Breast epithelium (tissue), 4 donors: ENCODE results near the gene SHC3. TPM values are rescaled to one million over a fixed set of nuclear protein-coding genes. Genes with fewer than 3 reads are reported as not detected.

Experiments used
- DNase-seq, 2 donors: peaks; one replicate each; pipeline ENCODE4 v3.0.0-alpha.2; 2019; ENCODE audit warnings: low spot score in 2 of 2
- H3K27ac ChIP-seq, 2 donors: fragments of 200-600 bp; sonication (generic) in 1 of 2; one replicate each; pipeline ENCODE4 v1.5.1; 2016 to 2019; ENCODE audit warnings: mild to moderate bottlenecking in 1 of 2
- H3K27me3 ChIP-seq, 2 donors: fragments of 200-600 bp; sonication (generic) in 1 of 2; one replicate each; pipeline versions ENCODE4 v1.5.1 to v1.6.0; 2017 to 2019; ENCODE audit warnings: control low read depth in 1 of 2, mild to moderate bottlenecking in 1 of 2
- H3K36me3 ChIP-seq: fragments of 200-600 bp; one replicate; pipeline ENCODE4 v1.5.1; 2019
- H3K4me1 ChIP-seq, 2 donors: fragments of 200-600 bp; sonication (generic); one replicate each; pipeline ENCODE4 v1.5.1; 2016 to 2019; ENCODE audit warnings: control low read depth in 1 of 2
- H3K4me3 ChIP-seq, 3 donors: fragments of 200-600 bp; sonication (generic); 1 replicate in 2 of 3; 2 replicates in 1 of 3; pipeline ENCODE4 v1.5.1; 2016 to 2019; ENCODE audit warnings: mild to moderate bottlenecking in 3 of 3, moderate library complexity in 2 of 3
- H3K9me3 ChIP-seq, 2 donors: fragments of 200-600 bp; sonication (generic) in 1 of 2; one replicate each; pipeline ENCODE4 v1.5.1; 2016 to 2019; ENCODE audit warnings: control low read depth in 1 of 2
- POLR2A ChIP-seq: fragments of 450-650 bp; IDR thresholded peaks from one replicate; pipeline ENCODE4 v1.6.1; 2016; ENCODE audit warnings: antibody characterized with exemption, mild to moderate bottlenecking, moderate library complexity
- POLR2AphosphoS5 ChIP-seq, 3 donors: sonication (generic); formaldehyde crosslinking; IDR thresholded peaks; one replicate each; pipeline ENCODE4 v1.6.1; 2017; ENCODE audit warnings: antibody characterized with exemption in 3 of 3
- intact Hi-C: fragments of 100-400 bp; cut with DNase I; formaldehyde crosslinking; loops from one replicate; pipeline ENCODE4 v1.15.1; 2023; ENCODE audit warnings: low total_unique reads
- total RNA-seq, 3 donors: library from RNA; depleted of rRNA; stranded (reverse); fragments of >200 nt; gene quantifications; one replicate each; pipeline ENCODE4 v1.1.0, GENCODE V29; 2016
- TF ChIP-seq, protein P1 (sequence below), 3 donors: fragments of 450-650 bp; IDR thresholded peaks; one replicate each; pipeline ENCODE4 v1.5.1; 2016 to 2017; ENCODE audit warnings: antibody characterized with exemption in 3 of 3, mild to moderate bottlenecking in 3 of 3, moderate library complexity in 3 of 3

Gene SHC3
- total RNA-seq, 3 donors from 2014 or later, result 1.0 to 6.7 (median 2.3) TPM

DNA sequence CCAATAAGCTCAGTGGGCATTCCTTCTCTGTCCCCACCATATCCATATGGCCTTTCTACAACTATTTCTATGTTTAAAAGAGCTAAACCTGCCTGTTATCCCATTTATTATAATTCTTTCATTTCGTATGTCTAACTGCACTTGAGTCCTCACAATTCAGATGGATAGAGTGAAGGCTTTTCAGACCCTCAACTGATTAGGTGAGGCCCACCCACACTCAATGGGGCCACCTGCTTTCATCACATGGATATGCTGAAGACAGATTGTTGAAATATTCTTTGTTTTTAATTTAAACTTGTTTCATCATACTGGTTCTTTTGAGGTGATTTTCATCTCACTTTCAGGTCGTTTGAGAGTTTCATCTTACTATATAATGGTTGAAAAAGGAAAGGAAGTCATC is 193.0 kb downstream of the SHC3 start:
- no peaks in the 10 kb centered on the region for H3K4me1 ChIP-seq
- no peaks in the 10 kb centered on the region for H3K9me3 ChIP-seq
- intact Hi-C loops, result no loop called here
- no peak overlapping the region for H3K4me3 ChIP-seq
- no peaks in the 10 kb centered on the region for H3K36me3 ChIP-seq
- H3K27ac ChIP-seq, result no peak overlapping the region
- no peaks in the 10 kb centered on the region for H3K27me3 ChIP-seq
- DNase-seq, result no peak
- TF ChIP-seq POLR2A, result no peak
- TF ChIP-seq, protein P1, sequence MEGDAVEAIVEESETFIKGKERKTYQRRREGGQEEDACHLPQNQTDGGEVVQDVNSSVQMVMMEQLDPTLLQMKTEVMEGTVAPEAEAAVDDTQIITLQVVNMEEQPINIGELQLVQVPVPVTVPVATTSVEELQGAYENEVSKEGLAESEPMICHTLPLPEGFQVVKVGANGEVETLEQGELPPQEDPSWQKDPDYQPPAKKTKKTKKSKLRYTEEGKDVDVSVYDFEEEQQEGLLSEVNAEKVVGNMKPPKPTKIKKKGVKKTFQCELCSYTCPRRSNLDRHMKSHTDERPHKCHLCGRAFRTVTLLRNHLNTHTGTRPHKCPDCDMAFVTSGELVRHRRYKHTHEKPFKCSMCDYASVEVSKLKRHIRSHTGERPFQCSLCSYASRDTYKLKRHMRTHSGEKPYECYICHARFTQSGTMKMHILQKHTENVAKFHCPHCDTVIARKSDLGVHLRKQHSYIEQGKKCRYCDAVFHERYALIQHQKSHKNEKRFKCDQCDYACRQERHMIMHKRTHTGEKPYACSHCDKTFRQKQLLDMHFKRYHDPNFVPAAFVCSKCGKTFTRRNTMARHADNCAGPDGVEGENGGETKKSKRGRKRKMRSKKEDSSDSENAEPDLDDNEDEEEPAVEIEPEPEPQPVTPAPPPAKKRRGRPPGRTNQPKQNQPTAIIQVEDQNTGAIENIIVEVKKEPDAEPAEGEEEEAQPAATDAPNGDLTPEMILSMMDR (IDR thresholded peaks at IDR 0.05), result no peak
- no peak for TF ChIP-seq POLR2AphosphoS5 (IDR thresholded peaks at IDR 0.05)

- H3K36me3 ChIP-seq, result no peaks in the 10 kb centered on the region
- DNase-seq, result no peak
- H3K27ac ChIP-seq, result no peak overlapping the region
- intact Hi-C loops, result no loop called here
- no peak for TF ChIP-seq POLR2AphosphoS5 (IDR thresholded peaks at IDR 0.05)
- no peak for TF ChIP-seq POLR2A
- TF ChIP-seq, protein P1 (IDR thresholded peaks at IDR 0.05), result no peak
- H3K4me1 ChIP-seq, result no peaks in the 10 kb centered on the region
- H3K27me3 ChIP-seq, result no peaks in the 10 kb centered on the region
- no peak overlapping the region for H3K4me3 ChIP-seq
- H3K9me3 ChIP-seq, result no peaks in the 10 kb centered on the region
Measured at GRCh38 chr9:88984543-88984883, 194.1 kb downstream of the SHC3 start.

DNA sequence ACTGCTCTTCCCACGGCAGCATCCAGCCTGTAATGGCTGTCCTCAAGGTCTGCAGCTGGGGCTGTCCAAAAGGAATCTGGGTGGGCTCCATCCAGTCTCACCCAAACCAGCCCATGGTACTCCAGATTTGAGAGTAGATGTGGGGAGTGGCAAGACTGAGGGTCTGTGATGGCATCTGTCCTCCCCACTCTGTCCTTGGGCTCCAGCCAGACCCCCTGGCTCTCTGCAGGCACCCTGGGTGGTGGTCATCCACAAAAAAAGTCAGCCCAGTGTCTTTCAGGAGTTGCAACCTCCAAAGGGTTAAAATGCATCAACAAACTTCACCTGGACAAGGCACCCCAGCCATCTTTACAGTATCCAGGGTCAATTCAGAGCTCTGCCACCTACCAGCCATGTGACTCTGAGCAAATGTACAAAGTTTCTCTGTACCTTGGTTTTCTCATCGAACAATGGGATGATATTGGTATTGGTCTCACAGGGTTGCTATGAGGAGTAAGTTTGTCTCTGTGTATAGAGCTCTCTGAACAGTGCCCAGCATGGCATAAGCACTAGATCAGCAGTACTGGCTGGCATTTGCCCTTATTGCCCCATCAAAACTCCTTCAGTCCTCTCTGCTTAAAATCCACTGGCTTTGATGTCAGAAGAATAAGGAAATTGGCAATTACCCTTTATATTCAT is 194.6 kb downstream of the SHC3 start:
- intact Hi-C loops, result no loop called here
- Histone ChIP-seq H3K36me3 (no peaks in the 10 kb centered on the region), H3K27ac (no peak overlapping the region), H3K4me1 (no peaks in the 10 kb centered on the region), H3K4me3 (no peak overlapping the region), H3K27me3 (no peaks in the 10 kb centered on the region), H3K9me3 (no peaks in the 10 kb centered on the region)
- TF ChIP-seq, protein P1 (IDR thresholded peaks at IDR 0.05), result no peak
- no peak for TF ChIP-seq POLR2AphosphoS5 (IDR thresholded peaks at IDR 0.05)
- TF ChIP-seq POLR2A, result no peak
- no peak for DNase-seq

DNA sequence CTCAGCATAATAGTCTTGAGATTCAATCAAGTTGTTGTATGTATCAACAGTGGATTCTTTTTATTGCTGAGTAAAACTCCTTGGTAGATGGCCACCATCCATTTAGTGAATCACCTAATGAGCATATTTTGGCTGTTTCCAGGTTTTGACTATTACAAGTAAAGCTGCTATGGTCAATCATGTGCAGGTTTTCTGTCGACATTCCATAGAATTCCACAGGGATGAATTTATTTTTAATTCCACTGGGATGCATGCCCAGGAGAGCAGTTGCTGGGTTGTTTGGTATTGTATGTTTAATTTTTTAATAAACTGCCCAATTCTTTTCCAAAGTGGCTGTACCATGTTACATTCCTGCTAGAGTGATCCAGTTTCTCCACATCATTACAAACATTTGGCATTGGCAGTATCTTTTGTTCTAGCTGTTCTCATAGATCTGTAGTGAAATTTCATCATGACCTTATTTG is 197.8 kb downstream of the SHC3 start:
- intact Hi-C loops, result no loop called here
- Histone ChIP-seq H3K36me3 (no peaks in the 10 kb centered on the region), H3K4me3 (no peak overlapping the region), H3K9me3 (no peaks in the 10 kb centered on the region), H3K4me1 (no peaks in the 10 kb centered on the region), H3K27ac (no peak overlapping the region), H3K27me3 (no peaks in the 10 kb centered on the region)
- no peak for DNase-seq
- TF ChIP-seq, protein P1 (IDR thresholded peaks at IDR 0.05), result no peak
- TF ChIP-seq POLR2AphosphoS5 (IDR thresholded peaks at IDR 0.05) (no peak), POLR2A (no peak)

GRCh38 chr9:88979791-88980190 is 198.8 kb downstream of the SHC3 start:
- Histone ChIP-seq H3K4me3 (no peak overlapping the region), H3K36me3 (no peaks in the 10 kb centered on the region), H3K4me1 (no peaks in the 10 kb centered on the region), H3K27ac (no peak overlapping the region), H3K27me3 (no peaks in the 10 kb centered on the region), H3K9me3 (no peaks in the 10 kb centered on the region)
- intact Hi-C loops, result no loop called here
- TF ChIP-seq, protein P1 (IDR thresholded peaks at IDR 0.05), result no peak
- TF ChIP-seq POLR2A, result no peak
- no peak for TF ChIP-seq POLR2AphosphoS5 (IDR thresholded peaks at IDR 0.05)
- peak in 1 of 2 donors; percentile 7 for DNase-seq
